Stimulated activated CD4-positive, alpha-beta T cell treated with anti-CD3 and anti-CD28 coated beads, Interleukin-15, amount 100 ng/mL, for 48 hours (primary cell): ENCODE data around the gene DDX20.
A peak's percentile ranks its signal among the peaks of the same experiment; 100 is the strongest.

Experiments
- DNase-seq, 2 donors: peaks; one replicate each; pipeline ENCODE4 v3.0.0-alpha.2; 2020; ENCODE audit warnings: low read depth in 2 of 2

DDX20 gene

DNA sequence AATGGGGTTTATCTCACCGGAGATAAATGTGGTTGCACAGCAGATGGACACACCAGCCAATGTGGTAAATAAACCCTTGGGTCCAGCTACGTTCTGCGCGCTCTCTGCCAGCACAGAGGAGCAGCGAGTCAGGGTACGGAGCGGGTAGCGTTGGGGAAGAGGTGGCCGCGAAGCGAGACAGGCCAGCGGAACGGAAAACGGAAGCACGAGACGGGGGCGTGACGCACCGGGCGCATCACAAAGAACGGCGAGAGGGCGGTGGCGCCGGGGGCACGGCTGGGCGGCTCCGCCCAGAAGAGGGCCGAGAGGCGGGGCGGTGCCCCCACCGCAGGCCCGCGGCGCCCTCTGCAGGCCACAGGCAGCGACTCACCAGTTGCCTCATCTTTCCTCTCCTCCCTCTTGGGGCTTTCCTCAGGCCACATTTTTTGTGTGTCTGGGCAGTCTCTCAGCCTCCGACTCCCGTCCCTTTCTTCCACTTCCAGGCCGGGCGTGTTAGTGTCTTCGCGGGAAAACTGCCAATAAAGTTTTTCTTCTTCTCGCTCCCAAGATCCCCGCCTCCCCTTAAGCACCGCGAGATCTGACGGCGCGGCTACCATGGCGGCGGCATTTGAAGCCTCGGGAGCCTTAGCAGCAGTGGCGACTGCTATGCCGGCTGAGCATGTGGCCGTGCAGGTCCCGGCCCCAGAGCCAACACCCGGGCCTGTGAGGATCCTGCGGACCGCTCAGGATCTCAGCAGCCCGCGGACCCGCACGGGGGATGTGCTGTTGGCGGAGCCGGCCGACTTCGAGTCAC, at the start of gene DDX20:
Gene DDX20 (plus strand): TSS at position 571 of the 793 bp plus-strand sequence. CDS start 24 bp downstream, at position 595.
- peak; percentile 87 to 90 for DNase-seq

GRCh38 chr1:111706921-111707320, 48.8 kb upstream of the DDX20 start:
- DNase-seq = no peak

DNA sequence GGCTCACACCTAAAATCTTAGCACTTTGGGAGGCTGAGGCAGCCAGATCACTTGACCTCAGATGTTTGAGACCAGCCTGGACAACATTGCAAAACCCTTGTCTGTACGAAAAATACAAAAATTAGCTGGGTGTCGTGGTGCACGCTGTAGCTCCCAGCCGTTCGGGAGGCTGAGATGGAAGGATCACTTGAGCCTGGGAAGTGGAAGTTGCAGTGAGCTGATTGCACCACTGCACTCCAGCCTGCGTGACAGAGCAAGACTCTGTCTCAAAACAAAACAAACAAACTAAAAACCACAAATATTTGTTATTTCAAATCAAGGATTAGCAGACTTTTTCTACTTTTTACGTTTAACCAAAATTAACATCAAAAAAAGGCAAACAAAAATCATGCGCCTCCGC, 47.8 kb upstream of the DDX20 start:
- DNase-seq = no peak

DNA sequence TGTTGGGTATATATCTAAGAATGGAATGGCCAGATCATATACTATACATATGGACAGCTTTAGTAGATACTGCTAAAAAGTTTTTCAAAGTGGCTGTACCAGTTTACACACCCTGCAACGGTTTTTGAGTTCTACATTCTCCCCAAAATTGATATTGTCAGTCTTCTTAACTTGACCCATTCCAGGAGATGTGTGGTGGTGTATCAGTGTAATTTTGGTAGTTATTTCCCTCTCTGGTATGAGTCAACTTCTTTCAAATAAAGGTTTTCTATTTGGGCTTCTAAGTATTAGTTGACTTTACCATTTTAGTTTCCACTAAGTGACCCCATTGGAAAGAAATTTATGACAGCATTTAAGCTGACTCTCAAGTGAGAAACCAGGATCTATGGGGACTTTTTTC, 45.7 kb upstream of the DDX20 start:
- DNase-seq = no peak

- DNase-seq = no peak
Measured at GRCh38 chr1:111716333-111716732, 39.4 kb upstream of the DDX20 start.

GRCh38 chr1:111717450-111717849, 38.3 kb upstream of the DDX20 start:
- DNase-seq = no peak

DNA sequence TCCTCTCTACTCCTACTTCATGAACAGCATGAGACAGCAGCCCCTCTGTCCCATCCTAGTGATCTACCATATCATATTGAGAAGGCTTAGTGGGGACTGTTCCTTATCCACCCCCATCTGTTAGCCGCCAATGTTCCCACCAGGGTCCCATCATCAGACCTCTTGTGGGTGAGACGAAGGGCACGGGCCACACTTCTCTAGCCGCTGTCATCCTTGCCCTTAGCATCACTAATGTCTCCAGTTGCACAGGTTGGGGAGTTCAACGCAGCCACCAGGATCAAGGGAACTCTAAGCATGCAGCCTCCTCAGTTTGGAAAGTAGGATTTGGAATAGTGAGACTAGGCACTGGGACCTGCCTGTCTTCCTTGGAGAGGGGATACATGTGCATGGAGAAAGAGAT, 36.6 kb upstream of the DDX20 start:
- no peak for DNase-seq

DNA sequence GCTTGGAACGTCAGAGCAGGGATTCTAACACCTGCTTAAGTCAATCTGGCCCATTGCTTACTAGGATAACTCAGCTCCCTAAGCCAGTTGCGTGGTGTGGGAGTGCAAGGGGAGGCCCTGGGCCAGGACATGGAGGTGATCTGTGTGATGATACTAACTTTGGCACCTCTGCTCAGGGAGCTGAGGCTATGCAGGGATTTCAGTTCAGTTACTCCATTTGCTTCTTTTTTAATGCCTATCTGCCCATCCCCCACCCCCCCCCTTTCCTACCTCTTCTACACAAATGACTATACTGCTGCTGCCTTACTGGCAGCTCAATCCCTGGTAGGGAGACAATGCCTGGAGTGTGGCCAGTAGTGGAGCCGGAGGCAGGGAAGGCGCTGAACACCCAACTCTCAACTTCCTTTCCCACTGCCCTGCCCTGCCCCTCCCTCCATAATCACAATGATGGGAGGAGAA, 36.0 kb upstream of the DDX20 start:
- DNase-seq = no peak

GRCh38 chr1:111720274-111720976, 35.3 kb upstream of the DDX20 start:
- no peak for DNase-seq

DNA sequence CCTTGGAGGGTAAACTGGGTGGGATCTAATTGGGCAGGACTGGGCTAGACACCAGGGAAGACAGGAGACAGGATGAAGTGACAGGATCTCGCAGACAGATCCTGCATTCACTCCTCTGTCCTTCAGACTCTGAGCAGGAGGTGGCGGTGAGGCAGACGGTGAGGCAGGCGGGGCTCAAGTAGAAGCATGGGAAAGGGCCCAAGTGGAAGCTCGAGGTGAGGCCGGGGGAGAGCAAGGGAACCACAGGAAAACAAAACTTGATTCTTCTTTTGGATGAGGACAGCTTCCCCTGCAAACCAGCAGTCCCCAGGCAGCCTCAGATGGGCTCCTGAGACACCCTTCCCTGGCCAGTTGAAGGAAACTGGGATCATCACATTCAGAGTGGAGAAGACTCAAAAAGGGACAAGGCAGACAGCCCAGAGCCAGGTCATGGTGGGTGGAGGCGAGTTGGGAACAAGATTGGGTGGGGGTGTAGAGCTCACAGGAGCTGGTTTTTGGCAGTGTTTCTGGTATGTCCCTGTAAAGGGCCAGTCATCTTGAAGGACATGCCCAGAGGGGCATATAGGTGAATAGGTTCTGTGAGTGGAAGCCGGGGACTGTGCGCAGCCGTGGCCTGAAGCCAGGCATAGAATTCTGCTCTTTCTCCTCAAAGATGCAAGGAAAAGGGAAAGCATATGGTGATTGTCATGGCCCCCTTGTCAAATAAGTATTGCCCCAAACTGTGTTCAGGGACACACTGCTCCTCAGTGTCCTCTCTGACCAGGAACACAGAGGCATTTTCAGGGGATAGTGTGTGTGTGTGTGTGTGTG, 34.5 kb upstream of the DDX20 start:
- DNase-seq = no peak

GRCh38 chr1:111723091-111723806, 32.5 kb upstream of the DDX20 start:
- no peak for DNase-seq

- no peak for DNase-seq
Measured at GRCh38 chr1:111723871-111724270, 31.8 kb upstream of the DDX20 start.

GRCh38 chr1:111725192-111725591, 30.5 kb upstream of the DDX20 start:
- no peak for DNase-seq

DNA sequence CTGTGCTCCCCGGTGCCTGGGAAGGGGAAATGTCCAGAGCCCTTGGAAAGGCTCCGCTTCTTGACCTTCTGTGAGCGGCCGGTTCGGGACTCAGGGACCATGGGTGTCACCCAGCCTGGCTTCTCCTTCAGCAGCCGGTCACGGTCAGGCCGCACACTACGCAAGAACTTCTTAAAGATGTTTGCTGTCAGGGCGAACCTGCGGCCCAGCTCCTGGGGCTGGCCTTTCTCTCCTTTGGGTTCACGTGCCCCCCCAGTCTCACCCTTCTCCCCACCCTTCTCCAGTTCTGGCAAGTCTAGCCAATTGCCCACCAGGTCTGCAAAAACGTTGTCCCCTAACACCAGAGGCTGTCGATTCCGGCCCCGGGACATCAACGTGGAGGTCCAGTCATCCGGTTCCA, 28.6 kb upstream of the DDX20 start:
- DNase-seq = no peak

GRCh38 chr1:111729271-111729921, 26.3 kb upstream of the DDX20 start:
- DNase-seq = no peak

- no peak for DNase-seq
Measured at GRCh38 chr1:111729946-111730681, 25.6 kb upstream of the DDX20 start.

DNA sequence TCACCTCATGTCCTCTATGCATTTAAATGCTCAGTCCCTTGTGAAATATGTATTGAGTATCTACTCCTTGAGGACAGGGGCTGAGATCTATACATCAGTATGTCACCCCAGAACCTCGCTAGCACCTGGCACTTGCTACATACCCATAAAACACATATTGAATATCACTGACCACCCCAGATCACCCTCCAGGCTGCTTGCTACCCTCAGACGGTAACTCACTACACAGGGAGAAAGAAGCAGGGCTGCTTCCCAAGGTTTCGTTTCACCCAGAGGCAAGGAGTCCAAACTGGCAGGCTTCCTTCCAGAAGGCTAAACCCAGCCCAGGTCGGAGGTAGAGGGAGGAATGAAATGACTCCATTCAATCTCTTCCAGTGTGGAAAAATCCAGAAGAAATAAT, 25.0 kb upstream of the DDX20 start:
- DNase-seq = no peak

DNA sequence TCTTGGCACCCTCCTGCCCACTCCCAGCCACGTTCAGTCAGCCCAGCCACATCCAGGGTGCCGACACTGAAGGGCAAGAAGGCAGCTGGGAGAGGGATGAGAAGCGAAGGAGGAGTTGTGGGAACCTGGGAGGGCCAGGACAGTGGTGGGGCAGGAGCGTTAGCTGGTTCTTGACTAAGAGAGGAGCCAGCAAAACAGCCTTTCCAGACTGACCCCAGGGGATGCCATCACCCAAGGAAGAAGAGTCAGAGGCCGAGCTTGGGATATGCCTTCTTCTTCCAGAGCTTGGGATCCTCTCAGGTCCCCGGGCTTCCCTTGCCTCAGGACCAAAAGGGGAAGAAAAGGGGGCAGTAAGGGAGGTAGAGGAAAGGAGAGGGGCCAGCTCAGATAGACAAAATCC, 23.7 kb upstream of the DDX20 start:
- no peak for DNase-seq

- no peak for DNase-seq
Measured at GRCh38 chr1:111732718-111733117, 23.0 kb upstream of the DDX20 start.

DNA sequence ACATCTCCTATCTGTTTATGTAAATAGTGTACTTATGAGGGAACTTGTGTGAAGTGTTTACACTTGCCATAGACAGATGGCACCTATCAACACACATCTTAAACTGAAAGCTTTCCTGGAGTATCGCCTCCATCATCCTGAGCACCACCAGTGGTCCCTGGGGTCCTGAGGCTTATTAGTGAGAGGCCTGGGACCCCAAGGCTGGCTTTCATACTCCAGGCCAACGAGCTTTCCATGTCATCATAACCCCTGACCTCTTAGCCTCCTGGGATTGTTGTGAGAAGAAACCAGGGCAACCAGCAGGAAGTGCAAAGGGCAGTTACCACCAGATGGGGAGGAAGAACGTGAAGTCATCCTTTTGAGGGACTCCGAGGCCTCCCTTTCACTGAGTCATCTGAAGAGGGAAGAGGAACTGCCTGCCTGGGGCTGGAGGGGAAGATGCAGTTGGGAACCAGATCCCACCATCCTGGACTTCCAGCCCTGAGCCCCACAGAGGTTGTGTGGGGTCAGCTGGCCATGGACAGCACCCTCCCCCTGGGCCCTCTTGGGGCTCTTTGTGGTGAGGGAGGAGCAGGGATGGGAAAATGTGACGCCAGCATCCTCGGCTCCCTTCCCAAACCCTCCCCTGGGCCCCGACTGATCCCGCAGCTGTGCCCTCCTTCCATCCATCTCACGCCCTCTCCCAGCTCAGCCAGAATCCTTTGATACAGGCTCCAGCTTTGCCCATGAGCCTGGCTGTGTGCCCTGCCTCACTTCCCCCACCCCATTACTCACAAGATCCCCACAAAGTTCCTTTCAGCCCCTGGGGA, 22.3 kb upstream of the DDX20 start:
- no peak for DNase-seq
